HG02571 (cell line): ENCODE data around the gene CRIP2.

Experiments used
- ATAC-seq: cut with Tn5 transposase; IDR thresholded peaks from one replicate; pipeline ENCODE4 v1.9.1; 2021; ENCODE audit warnings: mild to moderate bottlenecking, moderate library complexity; ENCODE audit not compliant: unreplicated experiment

Gene CRIP2, protein sequence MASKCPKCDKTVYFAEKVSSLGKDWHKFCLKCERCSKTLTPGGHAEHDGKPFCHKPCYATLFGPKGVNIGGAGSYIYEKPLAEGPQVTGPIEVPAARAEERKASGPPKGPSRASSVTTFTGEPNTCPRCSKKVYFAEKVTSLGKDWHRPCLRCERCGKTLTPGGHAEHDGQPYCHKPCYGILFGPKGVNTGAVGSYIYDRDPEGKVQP

DNA sequence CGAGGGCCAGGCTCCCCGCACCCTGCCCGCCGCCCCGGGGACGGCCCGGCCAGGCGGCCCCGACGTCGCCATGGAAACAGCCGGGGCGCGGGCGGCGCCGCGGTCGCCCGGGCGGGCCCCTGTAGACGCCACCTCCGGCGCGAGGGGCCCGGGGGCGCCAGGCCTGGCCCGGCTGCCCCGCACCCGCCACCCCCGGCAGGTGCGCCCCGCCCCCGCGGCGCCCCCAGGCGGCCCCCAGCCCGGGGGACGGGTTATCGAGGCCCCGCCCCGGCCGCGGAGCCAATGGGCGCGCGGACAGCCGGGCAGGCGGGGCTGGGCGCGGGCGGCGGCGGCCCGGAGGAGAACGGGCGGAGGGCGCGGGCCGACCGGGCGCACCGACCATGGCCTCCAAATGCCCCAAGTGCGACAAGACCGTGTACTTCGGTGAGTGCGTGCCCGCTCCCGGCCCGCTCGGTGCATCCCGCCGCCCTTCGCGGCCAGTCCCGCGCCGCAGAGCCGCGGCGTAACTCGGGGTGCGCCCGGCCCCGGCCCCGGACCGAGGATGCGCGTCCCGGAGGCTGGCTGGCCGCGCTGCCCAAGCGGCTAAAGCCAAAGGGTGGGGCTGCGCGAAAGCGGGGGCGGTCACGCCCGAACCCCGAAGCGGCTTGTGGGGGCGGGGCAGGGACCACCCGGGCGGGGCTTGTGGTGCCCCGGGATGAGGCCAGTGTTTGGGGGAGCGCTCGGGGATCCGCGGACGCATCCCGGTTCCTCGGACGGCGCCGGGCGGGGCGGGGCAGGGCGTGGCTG is at the start of gene CRIP2:
CRIP2 (plus strand) TSS at position 339 of the 786 bp plus-strand sequence; CDS start at position 381, 42 bp downstream.
- no peak for ATAC-seq

DNA sequence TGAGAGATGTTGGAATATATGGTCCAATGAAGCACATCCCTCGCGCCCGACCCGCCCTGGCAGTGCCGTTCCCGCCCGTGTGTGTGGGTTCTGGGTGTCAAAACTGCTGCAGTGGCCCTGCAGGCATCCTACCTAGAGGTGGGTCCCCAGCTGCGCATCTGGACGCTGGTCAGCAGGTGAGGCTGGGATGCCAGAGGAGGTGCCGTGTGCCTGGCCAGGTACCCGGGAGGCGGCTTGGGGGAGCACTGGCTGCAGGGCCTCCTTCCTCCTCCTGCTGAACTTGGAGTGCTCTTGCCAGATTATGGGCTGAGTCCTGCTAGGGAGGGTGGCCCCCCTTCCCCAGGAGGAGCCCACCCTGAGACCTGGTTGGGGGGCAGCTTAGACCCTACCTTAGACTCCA is 49.8 kb upstream of the CRIP2 start:
- no peak for ATAC-seq

DNA sequence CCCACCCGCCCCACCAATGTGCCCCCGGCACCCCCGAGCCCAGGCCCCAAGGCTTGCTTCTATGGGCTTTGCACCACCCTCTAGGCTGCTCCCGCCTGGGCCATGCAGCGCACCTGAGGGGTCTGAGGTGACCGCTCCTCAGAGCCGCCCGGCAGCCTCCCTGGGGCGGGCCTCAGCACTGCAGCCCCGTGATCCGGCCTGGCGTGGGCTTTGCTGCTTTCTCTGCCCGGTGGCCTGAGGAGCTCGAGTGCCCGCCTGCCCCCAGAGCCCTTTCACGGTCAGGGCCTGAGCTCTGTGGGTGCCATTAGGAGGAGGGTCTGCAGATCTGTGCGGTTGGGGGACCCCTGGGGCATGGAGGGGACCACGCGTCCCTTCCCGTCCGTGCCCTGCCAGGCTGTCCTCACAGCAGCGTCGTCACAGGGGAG is 48.8 kb upstream of the CRIP2 start:
- ATAC-seq, result no peak

DNA sequence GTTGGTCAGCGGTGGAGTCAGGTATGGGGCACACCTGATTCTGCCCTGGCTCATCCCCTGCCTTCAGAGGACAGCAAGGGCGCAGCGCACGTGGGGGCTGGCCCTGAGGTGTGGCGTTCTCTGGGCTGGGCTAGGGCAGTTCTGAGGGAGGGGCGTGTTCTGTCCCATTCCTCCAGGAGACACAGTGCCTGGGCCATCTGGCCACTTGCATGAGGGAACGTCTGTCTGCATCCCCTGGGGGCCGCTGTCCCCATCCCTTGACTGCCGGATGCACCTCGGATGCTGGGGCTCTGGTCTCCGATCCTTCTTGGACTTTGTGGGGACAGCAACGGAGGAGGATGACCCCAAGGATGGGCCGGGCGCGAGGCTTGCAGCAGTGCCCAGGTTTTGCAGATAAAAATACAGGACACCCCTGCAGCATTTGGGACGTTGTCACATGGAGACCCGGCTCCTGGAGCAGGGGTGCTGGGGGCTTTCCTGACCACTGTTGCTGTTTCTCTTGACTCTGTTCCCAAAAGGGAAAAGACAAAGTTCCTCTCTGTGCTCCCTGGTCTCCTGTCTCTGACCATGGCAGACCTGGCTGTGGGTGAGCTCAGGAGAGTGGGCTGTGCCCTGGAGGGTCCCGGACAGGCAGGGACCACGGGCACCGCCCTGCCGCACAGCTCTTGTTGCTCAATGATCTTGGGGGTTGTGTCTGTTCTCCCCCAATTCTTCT is 48.0 kb upstream of the CRIP2 start:
- ATAC-seq, result no peak

DNA sequence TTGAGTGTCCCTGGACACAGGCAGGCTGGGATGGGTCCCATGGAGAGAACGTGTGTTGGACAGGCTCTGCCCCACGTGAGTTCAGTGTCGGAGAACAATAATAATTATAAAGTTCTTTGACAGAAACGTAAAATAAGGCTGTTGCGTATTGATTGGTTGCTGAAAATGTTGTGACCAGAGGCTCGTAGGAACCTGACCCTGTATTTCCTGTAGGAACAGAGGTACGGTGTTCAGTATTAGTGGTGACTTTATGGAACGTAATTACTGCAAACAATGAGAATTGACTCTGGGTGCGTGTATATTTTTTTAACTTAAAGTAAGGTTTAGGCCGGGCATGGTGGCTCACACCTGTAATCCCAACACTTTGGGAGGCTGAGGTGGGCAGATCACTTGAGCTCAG is 47.2 kb upstream of the CRIP2 start:
- ATAC-seq, result no peak

DNA sequence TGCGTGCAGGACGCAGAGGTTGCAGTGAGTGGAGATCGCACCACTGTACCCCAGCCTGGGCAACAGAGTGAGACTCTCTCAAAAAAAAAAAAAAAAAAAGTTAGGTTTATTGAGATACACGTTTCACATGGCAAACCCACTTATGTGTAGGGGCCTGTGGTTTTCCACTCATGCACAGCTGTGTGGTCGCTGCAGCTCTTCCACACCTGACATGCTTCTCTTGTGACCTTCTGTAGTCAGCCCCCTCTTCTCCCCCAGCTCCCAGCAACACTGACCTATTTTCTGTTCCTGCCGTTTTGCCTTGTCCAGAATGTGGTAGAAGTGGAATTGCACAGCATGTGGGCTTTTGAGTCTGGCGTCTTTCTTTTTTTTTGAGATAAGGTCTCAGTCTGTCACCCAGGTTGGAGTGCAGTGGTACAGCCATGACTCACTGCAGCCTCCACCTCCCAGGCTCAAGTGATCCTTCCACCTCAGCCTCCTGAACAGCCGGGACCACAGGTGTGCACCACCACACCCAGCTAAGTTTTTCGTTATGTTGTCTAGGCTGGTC is 46.6 kb upstream of the CRIP2 start:
- no peak for ATAC-seq

DNA sequence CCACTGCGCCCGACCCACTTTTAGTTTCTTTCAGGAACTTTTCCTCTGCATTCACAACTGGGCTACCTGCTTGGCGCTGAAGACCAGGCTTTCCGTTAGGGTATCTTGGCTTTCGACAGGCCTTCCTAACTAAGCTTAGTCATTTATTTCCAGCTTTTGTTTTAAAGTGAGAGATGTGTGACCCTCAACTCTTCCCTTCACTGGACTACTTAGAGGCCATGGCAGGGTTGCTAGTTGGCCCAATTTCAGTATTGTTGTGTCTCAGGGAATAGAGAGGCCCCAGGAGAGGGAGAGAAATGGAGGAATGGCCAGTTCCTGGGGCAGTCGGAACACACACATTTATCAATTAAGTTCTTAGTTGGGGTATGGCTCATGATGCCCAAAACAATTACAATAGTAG is 44.6 kb upstream of the CRIP2 start:
- no peak for ATAC-seq

DNA sequence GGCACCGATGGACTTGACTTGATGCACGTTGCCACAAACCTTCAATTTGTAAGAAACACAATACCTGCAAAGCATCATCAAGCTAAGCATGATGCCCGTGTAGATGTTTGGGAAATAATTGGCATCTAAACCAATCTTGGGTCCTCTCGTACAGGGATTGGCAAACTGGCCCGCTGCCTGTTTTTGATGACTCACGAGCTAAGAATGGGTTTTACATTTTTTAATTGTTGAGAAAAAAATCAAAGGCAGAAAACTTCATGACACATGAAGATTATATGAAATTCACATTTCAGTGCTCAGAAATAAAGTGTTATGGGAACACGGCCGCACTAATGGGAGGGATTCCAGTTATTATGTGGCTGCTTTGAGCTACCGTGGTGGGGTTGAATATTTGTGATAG is 44.1 kb upstream of the CRIP2 start:
- no peak for ATAC-seq

DNA sequence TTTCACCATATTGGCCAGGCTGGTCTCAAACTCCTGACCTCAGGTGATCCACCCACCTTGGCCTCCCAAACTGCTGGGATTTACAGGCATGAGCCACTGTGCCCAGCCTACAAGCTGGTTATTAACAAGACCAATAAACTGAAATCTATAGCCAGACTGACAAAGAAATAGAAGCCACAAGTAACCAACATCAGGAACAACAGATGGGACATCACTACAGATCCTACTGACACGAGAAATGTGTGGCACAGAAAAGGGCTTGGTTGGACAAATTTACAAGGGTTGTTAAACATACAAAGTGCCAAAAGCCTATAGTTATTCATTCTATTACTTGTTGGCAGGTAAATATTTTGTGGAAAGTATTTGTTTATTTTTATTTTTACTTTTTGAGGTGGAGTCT is 43.4 kb upstream of the CRIP2 start:
- no peak for ATAC-seq

DNA sequence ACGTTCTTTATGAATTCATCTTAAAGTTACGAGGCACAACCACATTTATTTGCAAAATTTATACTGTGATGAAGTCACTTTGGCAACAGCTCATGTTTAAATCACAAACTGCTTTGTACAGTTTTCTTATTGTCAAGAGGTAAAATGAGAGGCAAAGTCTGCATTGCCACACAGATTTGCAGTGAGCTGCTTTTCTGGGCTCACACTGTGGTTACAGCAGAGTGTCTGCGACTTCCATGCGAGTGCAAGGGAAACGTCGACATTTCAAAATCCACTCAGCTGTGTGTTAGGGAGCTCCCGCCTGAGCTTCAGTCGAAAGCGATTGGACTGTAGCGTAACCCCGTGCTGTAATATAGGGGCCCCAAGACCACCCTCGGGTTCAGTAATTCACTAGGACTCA is 42.0 kb upstream of the CRIP2 start:
- ATAC-seq, result no peak

DNA sequence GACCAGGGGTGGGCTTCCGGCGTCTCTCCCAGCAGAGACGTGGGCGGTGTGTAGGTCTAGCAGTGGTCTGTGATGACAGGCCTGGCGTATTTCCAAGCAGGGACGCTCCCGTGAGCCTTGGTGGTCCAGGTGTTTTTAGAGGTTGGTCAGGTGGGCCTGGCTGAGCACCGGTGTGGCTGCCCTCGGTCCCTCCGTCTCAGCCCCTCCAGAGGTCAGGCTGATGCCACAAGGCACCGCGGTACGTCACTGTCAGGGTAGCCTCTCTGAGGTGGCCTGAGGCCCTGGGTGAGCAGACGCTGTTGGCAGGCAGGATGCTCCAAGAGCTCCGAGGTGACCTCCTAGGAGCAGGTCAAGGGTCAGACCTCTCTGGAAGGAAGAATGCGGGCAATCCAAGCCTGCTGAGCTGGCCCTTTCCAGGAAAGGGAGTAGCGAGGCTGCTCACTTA is 41.4 kb upstream of the CRIP2 start:
- no peak for ATAC-seq

DNA sequence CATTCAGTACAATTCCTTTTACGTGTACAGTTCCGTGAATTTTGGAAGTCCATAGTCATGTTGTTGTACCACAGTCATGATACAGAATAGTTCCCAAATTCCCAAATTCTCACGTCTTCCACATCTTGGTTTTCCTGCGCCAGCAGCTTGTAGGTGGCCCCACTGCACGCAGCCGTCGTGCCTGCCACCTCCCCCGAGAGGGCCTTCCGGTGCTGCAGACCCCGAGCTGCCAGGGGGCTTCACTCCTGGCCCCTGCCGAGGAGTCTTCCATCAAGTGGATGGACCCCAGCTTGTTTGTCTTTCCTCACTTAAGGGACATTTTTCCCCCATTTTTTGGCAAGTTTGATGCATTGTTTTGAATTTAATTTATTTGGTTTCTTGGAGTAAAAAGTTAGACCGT is 38.2 kb upstream of the CRIP2 start:
- ATAC-seq, result no peak

DNA sequence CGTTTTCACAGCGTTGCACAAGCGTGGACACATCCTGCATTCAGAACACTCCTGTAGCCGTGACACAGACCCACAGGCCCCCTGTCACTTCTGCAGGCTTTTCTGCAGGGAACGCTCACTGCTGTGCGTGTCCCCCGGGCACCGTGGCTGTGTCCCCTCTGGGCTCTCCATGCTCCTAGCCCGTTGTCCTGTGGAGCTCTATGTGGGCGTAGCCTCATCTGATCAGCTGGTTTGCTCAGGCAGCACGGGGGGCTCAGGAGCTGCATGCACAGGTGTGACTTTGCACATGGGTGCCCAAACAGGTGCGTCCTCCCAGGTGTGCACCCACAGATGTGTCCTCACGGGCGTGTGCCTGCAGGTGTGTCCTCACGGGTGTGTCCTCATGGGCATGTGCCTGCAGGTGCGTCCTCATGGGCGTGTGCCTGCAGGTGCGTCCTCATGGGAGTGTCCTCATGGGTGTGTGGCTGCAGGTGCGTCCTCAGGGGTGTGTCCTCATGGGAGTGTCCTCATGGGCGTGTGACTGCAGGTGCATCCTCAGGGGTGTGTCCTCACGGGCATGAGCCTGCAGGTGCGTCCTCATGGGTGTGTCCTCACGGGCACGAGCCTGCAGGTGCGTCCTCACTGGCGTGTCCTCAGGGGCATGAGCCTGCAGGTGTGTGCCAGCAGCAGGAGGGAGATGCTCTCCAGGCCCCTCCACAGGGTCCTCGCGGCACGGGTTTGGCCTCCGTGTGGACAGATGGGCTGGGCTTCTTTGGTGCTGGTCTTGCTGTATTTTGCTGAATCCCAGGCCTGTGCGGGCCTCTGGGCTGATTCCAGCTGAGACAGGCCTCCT is 37.5 kb upstream of the CRIP2 start:
- ATAC-seq, result no peak

DNA sequence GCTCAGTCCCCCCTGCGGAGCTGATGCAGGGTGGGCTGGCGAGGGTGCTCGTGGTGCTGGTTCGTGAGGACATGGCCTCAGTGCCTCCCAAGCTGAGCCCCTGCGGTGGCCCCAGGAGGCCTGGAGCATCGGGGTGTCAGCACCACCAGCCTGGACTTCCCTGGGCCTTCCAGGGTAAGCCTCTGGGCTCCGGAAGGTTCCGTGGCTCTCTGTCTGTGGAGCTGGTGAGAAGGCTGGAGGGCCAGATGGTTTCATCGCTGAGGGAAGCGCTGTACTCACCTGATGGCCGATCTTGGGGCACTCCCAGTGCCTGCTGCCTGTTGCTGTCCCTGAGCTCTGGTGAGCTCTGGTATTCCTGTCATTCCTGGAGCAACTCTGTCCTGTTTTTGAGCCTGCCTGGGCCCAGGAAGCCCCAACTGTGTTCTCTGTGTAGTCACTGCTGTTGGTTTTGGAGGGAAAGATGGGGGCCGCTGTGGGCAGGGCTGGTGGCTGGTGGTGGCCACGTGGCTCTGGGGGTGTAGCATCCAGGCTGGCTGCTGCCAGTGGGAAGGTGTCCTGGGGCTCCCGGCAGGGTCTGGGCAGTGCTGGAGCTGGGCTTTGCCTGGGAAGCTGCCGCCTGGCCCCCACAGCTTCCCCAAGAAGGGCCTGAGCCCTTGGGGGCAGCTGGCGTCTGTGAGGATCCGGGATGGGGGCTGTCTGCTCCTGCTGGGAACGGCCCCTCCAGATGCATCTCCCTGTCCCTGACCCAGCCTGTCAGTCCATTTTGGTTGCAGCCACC is 36.7 kb upstream of the CRIP2 start:
- ATAC-seq, result no peak

DNA sequence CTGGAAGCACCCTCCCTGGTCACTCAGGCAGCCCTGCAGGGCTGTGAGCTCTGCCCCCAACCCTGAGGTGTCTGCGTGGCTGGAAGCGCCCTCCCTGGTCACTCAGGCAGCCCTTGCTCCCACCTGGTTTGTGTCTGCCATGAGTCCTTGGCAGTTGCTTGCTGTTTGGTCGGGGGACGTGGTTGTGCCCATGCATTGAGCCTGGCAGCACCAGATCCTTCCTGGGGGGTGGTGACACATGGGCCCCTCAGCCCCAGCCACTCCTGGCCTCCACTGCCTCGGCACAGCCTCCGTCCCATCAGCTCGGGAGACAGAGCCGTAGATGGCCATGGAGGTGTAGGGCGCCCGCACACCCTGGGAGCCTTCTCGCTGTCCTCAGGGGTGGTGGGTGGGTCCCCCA is 35.4 kb upstream of the CRIP2 start:
- no peak for ATAC-seq

DNA sequence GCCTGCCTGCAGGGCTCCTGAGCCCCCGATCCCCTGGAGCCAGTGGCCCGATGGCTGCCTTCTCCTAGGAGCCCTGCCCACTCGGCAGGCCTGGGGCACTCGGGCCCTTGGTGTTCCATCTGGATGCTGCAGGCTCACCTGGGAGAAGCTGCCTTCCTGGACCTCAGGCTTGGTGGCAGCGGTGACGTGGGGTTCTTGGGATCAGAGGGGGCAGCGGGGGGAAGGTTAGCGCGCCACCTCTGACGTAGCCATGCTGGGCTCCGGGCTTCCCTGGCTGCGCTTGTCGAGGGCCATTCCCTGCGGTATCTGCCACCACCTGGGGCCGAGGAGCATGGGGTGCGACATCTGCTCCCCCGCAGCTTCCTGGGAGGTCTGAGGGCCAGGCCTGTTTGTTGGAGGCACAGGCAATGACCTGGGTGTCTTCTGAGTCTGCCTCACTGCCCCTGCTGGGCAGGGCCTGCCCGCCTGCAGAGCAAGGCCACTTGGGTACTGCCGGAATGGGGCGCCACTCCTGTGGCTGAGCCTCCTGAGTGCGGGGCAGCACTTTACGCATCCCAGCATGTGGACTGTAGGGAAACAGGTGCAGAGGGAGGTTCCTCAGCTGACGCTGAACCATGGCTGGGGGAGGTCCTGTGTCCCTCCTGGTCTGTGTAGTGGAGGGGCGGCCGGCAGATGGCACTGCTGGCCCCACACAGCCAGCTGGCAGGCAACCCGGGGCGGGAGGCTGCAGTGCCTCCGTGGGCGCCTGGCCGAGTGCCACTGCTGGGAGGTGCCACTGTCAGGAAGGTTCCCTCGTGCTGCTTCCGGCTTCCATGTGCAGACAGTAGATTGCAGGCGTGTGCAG is 34.7 kb upstream of the CRIP2 start:
- ATAC-seq, result no peak

DNA sequence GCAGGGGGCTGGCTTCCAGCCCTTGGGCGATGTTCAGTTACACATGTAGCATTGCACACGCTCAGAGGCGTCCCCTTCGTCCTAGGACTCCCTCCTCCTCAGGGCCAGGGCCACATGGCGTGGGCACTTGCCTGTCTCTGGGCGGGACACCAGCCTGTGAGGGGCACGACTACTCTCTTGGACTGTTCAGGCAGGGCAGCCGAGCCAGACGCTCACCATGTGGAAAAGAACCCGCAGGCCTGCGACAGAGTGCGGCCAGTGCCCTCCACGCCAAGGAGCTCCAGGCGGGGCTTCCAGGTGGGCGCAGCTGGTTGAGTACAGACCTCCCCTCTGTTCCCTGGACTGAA is 34.1 kb upstream of the CRIP2 start:
- no peak for ATAC-seq

DNA sequence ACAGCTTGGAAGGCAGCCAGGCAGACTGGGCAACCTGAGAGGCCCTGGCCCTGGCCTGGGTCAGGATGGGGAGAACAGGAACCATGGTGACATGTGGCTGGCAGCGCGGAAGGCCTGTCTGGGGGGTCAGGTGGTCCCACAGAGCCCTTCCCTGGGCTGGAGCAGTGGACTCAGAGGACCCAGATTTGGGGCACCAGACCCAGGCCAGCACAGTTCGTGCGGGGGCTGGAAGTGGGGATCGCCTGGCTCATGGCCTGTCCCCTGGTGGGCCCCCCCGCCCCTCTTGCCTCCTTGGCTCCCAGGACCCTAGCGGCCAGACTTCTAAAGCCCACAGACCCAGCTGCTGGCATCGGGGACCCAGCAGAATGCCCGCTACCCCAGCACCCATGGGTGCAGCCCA is 33.6 kb upstream of the CRIP2 start:
- no peak for ATAC-seq

DNA sequence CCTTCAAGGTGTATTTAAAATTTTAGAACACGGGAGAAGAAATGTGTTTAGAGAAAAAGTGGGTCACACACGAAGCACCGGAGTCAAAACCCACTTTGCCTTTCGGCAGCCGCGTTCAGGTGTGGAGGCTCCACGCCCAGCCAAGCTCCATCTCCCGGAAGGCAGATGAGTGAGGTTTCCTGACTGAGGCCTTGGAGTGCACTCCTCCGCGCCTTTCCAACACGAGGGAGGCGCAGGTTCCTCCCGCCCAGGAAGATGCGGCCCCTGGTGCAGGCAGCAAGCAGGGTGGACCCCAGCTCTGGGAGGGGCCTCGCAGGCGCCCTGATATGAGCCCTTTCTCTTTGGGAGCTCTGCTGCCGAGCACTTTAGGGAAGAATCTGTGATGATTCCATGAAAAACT is 32.5 kb upstream of the CRIP2 start:
- ATAC-seq, result no peak
